Epithelial cell of proximal tubule (primary cell): Measurements from ENCODE around the gene NTM. TPM values are rescaled to one million over a fixed set of nuclear protein-coding genes. Genes with fewer than 3 reads are reported as not detected.

Source experiments
- DNase-seq: peaks from one replicate; pipeline ENCODE4 v3.0.0-alpha.2; 2011; ENCODE audit warnings: low read depth
- H3K4me3 ChIP-seq: 2 replicates; pipeline ENCODE4 v1.5.1; 2011; ENCODE audit warnings: low read depth, mild to moderate bottlenecking, low read length
- total RNA-seq: library from RNA; depleted of rRNA; stranded (reverse); fragments of >200 nt; gene quantifications from 2 replicates; pipeline ENCODE4 v1.2.3, GENCODE V29; 2015
- TF ChIP-seq, protein P1 (sequence below): conservative IDR thresholded peaks from 2 replicates; pipeline ENCODE4 v1.5.1; 2012; ENCODE audit warnings: low read depth, mild to moderate bottlenecking, low read length

Gene NTM
- total RNA-seq, 1 donor from 2014 or later: 5.3 TPM

DNA sequence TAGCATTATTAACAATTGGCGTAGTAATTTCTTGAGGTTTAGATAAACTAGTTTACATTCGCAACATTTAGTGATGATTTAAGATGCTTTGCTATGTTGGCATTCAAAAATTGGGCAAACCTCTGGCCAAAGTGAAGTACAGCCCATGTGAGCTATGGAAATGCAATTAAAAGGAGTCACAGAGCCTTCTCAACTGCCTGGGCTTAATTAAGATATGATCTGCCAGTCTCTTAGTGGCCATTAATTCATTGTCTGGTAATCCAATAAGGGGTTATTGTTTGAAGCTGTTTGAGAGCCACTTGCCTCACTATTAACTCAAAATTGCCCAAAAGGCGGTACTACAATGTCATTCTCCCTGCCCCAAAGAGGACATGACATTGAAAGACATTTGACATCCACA lies 608.9 kb downstream of the NTM start:
- no peak overlapping the region for H3K4me3 ChIP-seq
- TF ChIP-seq, protein P1, sequence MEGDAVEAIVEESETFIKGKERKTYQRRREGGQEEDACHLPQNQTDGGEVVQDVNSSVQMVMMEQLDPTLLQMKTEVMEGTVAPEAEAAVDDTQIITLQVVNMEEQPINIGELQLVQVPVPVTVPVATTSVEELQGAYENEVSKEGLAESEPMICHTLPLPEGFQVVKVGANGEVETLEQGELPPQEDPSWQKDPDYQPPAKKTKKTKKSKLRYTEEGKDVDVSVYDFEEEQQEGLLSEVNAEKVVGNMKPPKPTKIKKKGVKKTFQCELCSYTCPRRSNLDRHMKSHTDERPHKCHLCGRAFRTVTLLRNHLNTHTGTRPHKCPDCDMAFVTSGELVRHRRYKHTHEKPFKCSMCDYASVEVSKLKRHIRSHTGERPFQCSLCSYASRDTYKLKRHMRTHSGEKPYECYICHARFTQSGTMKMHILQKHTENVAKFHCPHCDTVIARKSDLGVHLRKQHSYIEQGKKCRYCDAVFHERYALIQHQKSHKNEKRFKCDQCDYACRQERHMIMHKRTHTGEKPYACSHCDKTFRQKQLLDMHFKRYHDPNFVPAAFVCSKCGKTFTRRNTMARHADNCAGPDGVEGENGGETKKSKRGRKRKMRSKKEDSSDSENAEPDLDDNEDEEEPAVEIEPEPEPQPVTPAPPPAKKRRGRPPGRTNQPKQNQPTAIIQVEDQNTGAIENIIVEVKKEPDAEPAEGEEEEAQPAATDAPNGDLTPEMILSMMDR: no peak
- DNase-seq: no peak

DNA sequence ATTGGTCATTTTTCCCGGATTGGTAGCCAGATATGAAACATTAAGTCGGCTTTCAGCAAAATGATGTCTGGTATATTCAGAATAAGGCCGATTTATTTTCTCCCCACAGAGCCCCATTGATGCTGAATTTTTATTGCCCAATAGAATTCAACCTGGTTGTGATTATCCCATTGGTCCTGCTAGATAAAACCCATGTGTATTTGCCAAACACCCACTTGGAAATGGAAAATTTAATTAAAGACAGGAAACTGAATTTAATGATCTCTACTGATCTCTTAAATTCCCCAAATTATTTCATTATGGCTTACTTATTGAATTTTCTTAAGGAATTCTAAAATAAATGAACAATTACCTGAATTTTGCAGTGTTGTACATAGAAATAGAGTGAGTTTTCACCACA lies 609.8 kb downstream of the NTM start:
- TF ChIP-seq, protein P1: no peak
- DNase-seq: no peak
- H3K4me3 ChIP-seq: no peak overlapping the region

DNA sequence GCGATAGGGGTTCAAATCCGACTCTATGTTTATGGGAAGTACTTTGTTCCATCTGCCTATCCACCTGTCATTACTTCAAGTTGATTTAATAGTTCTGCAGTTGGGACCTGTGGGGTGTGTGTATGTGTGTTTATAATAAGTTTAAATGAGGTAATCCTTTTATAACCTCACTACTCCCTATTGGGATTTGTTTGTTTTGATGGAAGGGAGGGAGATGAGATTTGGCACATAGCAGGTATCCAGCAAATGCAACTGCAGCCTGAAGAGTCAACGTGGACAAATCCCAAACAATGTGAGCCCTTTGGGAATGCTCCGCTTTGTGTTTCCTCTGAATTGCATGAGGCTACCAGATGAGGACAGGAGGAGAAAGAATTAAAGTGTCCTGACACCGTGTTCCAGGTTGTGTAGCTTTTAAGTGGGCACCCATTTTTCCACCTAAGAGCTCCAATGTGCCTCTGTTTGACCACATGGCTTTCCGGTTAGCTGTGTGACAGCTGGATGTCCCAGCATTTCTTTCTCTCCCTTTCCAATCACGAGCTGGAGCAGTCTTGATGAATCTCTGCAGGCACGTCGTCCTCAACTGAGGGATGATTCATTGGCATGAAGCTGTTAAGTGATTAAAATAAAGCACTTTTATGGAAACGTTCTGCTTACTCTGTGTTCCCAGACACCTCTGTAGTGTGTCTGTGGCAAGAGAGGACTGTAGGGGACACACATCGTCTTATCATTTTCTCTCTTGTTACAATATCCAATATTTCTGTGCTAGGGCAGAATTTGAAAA lies 610.7 kb downstream of the NTM start:
- TF ChIP-seq, protein P1: no peak
- no peak for DNase-seq
- H3K4me3 ChIP-seq: no peak overlapping the region

DNA sequence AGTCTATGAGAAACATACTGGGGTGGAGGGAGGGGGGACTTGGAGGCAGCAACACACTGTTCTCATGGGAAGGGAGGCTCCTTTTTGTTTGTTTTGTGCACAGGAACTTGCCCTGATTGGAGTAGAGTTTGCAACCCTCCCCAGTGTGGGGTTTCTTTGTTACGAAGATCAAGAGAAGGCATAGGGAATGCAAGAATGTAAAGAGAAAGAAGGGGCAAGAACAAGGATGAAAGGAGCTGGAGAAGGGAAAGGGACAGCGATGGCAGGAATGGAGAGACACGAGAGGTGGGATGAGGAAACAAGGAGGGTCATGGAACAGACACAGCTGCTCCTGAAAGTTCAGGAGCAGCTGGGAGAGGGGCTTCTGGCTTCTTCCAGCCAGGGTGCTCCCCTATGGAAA lies 611.7 kb downstream of the NTM start:
- H3K4me3 ChIP-seq: no peak overlapping the region
- DNase-seq: no peak
- TF ChIP-seq, protein P1: no peak

DNA sequence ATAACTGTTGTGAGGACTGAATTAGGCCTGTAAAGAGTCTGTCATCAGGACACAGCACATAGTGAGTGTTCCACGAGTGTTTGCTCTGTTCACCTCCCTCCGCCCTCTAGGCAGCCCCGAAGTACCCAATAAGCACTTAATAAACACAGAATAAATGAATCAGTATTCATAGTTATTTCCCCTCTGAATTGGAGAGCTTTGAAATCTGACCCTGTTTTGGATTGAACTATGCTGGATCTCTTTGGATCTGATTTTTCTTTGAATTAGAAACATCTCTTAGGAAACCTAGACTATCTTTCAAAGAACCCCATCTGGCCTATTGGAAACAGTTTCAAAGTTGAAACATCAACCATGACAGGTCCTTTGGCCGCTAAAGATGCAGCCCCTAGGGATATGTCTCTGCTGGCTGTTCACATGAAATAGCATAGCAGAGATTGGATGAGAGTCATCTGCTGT lies 615.5 kb downstream of the NTM start:
- TF ChIP-seq, protein P1: no peak
- DNase-seq: no peak
- no peak overlapping the region for H3K4me3 ChIP-seq

DNA sequence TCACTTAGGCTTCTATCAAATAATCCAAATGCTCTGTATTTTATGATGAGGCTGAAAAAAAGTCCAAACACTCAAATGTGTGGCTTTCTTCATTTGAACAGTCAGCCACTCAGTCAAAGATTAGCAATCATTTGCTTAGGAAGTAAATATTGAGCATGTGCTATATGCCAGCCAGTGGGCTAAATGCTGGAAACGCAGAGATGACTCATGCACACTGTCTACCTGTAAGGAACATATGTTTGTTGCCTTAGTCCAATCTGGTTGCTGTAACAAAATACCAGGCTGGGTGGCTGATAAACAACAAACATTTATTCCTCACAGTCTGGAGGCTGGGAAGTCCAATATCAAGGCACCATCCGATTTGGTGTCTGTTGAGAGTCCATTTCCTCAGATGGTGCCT lies 617.3 kb downstream of the NTM start:
- H3K4me3 ChIP-seq: no peak overlapping the region
- TF ChIP-seq, protein P1: no peak
- no peak for DNase-seq

DNA sequence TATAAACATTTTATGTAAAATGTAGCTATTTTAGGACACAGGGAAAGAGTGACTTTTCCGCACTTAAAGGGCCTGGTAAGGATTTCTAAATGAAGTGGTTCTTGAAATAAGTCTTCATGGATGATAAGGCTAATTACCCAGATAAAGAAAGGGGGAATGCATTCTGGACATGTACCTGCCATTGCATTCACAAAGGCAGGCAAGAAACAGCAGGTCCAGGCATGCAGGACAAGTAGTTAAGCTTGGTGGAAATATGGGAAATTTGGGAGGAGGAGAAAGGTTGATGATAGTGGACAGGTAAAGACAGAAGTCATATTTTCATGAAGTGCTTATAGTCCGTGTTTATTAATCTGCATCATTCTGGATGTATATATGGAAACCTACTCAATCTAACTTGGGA lies 621.2 kb downstream of the NTM start:
- no peak for DNase-seq
- H3K4me3 ChIP-seq: no peak overlapping the region
- TF ChIP-seq, protein P1: no peak
